Stimulated activated CD4-positive, alpha-beta T cell treated with anti-CD3 and anti-CD28 coated beads, Interleukin-15, amount 100 ng/mL, for 1 hour (primary cell): ENCODE measurements around the gene DNAAF3.
A peak's percentile ranks its signal among the peaks of the same experiment; 100 is the strongest.

Experiments
- DNase-seq, 2 donors: peaks; one replicate each; pipeline ENCODE4 v3.0.0-alpha.2; 2020; ENCODE audit warnings: low read depth in 1 of 2, low spot score in 1 of 2

The DNAAF3 gene

DNA sequence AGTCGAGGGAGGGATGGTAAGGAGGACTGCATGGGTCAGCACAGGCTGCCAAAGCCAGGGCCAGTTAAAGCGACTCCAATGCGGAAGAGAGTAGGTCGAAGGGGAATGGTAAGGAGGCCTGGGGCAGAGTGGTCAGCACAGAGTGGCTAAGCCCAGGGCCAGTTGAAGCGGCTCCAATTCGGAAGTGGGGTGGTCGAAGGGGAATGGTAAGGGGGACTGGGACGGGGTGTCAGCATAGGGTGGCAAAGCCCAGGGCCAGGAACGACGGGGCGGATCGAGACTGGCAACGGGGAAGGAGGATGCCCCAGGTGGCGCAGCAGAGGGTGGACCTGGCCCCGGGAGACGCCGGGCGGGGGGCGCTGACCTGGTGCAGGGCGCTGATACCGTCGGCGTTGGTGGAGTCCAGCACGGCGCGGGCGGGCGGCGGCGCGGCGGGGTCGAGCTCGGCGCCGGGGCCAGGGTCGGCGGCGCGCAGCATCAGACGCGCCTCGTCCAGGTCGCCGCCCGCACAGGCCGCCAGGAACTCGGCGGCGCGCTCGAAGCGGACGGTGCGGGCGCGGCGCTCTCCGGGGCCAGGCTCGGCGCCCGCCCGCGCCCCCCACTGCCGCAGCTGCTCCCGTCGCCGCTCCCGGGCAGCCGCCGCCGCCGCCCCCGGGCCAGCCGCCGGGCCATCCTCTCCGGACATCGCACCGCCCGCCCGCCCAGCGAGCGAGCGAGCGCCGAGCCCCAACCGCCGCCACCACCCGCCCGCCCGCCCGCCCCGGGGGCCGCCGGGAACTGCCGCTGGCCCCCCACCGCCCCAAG is 49.4 kb downstream of the DNAAF3 start, which contains the start of gene PPP1R12C:
PPP1R12C (minus strand) TSS at position 779 of the 804 bp plus-strand sequence; CDS start at position 685, 94 bp downstream.
- no peak for DNase-seq

DNA sequence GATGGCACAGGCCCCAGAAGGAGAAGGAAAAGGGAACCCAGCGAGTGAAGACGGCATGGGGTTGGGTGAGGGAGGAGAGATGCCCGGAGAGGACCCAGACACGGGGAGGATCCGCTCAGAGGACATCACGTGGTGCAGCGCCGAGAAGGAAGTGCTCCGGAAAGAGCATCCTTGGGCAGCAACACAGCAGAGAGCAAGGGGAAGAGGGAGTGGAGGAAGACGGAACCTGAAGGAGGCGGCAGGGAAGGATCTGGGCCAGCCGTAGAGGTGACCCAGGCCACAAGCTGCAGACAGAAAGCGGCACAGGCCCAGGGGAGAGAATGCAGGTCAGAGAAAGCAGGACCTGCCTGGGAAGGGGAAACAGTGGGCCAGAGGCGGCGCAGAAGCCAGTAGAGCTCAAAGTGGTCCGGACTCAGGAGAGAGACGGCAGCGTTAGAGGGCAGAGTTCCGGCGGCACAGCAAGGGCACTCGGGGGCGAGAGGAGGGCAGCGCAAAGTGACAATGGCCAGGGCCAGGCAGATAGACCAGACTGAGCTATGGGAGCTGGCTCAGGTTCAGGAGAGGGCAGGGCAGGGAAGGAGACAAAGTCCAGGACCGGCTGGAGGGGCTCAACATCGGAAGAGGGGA is 50.1 kb downstream of the DNAAF3 start:
- DNase-seq: peak in 1 of 2 donors; percentile 20

DNA sequence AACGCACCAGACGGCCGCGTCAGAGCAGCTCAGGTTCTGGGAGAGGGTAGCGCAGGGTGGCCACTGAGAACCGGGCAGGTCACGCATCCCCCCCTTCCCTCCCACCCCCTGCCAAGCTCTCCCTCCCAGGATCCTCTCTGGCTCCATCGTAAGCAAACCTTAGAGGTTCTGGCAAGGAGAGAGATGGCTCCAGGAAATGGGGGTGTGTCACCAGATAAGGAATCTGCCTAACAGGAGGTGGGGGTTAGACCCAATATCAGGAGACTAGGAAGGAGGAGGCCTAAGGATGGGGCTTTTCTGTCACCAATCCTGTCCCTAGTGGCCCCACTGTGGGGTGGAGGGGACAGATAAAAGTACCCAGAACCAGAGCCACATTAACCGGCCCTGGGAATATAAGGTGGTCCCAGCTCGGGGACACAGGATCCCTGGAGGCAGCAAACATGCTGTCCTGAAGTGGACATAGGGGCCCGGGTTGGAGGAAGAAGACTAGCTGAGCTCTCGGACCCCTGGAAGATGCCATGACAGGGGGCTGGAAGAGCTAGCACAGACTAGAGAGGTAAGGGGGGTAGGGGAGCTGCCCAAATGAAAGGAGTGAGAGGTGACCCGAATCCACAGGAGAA is 50.9 kb downstream of the DNAAF3 start:
- DNase-seq: peak in 1 of 2 donors; percentile 85

DNA sequence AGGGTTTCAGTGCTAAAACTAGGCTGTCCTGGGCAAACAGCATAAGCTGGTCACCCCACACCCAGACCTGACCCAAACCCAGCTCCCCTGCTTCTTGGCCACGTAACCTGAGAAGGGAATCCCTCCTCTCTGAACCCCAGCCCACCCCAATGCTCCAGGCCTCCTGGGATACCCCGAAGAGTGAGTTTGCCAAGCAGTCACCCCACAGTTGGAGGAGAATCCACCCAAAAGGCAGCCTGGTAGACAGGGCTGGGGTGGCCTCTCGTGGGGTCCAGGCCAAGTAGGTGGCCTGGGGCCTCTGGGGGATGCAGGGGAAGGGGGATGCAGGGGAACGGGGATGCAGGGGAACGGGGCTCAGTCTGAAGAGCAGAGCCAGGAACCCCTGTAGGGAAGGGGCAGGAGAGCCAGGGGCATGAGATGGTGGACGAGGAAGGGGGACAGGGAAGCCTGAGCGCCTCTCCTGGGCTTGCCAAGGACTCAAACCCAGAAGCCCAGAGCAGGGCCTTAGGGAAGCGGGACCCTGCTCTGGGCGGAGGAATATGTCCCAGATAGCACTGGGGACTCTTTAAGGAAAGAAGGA is 51.8 kb downstream of the DNAAF3 start:
- no peak for DNase-seq

DNA sequence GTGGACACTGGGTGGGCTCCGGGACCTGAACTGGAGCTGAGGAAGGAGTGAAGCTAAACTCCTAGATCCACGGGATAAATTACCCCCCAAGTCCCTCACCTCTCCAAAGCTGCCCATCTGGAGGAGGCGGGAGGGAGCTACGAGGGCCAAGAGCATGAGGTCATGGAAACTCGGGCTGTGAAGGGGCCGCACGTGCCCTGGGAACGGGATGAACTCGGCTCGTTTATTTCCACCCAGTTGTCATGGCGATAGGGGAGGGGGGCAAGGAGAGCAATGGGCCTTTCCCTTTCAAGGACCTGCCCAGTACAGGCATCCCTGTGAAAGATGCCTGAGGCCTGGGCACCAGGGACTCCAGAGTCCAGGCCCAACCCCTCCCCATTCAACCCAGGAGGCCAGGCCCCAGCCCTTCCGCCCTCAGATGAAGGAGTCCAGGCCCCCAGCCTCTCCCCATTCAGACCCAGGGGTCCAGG is 52.8 kb downstream of the DNAAF3 start:
- no peak for DNase-seq

DNA sequence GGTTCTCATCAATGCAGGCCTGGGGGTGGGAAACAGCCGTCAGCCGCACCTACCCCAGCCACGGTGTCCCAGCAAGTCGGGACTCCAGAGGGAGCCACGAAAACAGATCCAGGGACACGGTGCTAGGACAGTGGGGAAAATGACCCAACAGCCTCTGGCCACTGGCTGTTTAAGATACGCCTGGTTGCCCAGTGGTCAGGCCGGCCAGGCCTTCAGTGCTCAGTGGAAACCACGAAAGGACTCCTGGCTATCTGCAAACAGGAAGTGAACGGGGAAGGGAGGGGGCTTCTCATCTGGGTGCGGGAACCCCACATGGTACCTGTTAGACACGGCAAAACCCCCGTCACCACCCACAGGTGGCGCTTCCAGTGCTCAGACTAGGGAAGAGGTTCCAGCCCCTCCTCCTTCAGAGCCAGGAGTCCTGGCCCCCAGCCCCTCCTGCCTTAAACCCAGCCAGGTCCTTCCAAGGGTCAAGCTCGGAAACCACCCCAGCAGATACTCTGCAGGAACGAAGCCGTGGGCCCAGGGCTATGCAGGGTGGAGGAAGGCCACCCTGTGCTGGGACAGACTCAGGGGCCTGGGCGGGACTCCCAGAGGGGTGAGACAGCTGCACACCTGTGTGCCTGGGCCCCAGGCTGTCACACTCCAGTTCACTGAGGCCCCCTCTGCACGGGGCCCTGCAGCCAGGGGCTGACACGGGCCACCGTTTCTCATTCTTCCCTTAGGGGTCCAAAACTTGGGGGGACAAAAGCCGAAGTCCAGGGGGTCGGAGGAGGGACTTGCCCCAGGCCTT is 53.4 kb downstream of the DNAAF3 start:
- DNase-seq: no peak

DNA sequence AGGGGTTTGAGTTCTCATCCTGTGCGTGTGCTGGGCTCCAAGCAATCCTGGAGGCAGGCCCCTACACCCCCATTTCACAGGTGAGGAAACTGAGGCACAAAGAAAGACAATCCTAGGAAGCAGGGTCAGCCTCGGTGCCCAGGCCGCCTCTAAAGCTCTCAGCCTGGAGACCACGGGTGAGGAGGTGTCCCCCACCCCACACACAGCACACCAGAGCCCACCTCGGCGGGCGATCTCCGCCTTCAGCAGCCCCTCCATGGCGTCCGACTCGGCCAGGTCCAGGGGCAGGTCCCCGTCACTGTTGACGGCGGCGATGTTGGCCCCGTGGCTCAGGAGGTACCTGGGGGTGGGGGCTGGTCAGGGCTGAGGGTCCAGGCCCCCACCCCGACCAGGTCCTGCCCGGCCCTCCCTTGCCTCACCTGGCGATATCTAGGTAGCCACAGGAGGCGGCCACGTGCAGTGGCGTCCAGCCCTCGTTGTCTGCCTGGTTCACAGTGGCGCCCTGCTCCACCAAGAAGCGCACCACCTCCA is 54.1 kb downstream of the DNAAF3 start:
- no peak for DNase-seq

DNA sequence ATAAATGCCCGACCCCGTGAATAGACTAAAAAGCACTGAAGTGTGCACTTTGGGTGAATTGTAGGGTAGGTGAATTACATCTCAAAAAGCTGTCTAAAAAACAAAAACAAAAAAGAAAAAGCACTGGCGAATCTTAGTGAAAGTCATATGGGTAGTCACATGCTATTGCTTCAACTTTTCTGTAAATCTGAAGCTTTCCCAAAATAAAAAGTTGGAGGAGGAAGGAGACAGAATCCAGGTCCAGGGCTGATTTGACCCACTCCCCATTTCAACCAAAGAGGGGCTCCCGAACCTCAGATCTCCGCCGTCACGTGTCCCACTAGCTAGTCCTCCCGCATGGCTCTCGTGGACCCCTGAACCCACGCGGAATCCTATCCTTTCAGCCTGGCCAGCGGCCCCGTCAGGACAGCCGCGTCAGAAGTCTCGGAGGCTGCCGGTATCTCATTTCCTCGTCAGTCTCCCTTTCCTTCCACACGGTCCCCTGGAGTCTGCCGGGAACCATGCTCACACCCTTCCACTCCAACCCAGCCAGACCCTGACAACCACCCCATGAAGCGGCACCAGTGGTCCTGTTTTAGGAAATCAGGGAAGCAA is 55.1 kb downstream of the DNAAF3 start:
- DNase-seq: no peak

DNA sequence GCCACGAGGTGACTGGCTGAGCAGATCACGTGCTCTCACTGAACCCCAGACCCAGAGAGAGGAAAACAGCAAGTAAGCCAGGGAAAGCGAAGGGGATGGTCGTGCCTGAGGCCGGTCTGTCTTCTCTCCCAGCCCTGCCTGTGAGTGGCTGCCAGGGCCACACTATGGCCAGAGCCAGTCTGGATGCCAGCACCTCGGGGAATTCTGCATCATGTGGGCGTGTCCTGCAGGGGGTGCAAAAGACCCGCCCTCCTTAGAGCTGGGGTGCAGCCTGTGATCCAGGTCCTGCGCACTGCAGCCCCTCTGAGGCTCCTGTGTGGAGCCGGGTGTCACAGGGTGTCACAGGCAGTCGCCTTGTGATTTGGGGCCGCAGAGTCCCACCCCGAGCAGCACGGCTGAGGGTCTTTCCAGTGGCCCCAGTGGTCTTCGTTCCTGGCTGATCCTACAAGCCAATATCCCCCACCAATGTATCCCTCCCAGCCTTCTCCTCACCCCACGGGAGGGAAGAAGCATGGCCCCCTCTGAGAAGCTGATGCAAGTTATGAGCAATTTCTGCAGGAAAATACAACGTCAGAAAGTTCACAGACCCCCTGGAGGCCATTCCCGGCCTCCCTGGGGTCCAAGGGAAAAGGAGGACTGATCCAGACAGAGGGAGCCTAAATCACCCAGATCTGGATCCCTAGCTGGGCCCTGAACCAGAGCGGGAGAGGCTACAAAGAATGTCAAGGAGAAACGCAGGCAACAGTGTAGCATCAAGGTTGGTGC is 56.7 kb downstream of the DNAAF3 start:
- no peak for DNase-seq
